COR-L47 (cell line): ENCODE results near the gene CD247.
A peak's percentile ranks its signal among the peaks of the same experiment; 100 is the strongest.

ENCODE experiments used
- DNase-seq: peaks from one replicate; lab custom pipeline; 2025; lab: John Stamatoyannopoulos, UW

The CD247 gene

GRCh38 chr1:167412920-167413319, 105.4 kb downstream of the CD247 start:
- DNase-seq, result no peak

GRCh38 chr1:167412072-167412471, 106.3 kb downstream of the CD247 start:
- DNase-seq, result no peak

GRCh38 chr1:167409183-167409582, 109.1 kb downstream of the CD247 start:
- no peak for DNase-seq

- DNase-seq, result no peak
Measured at GRCh38 chr1:167408355-167408754, 110.0 kb downstream of the CD247 start.

GRCh38 chr1:167404908-167405307, 113.4 kb downstream of the CD247 start:
- DNase-seq, result no peak

GRCh38 chr1:167404161-167404888, 114.0 kb downstream of the CD247 start:
- DNase-seq, result no peak

- DNase-seq, result peak; percentile 45
Measured at GRCh38 chr1:167401260-167401873, 117.0 kb downstream of the CD247 start.

GRCh38 chr1:167400359-167400953, 117.9 kb downstream of the CD247 start:
- DNase-seq, result no peak

GRCh38 chr1:167392200-167392696, 126.1 kb downstream of the CD247 start:
- no peak for DNase-seq

GRCh38 chr1:167388976-167389375, 129.4 kb downstream of the CD247 start:
- DNase-seq, result no peak

- DNase-seq, result no peak
Measured at GRCh38 chr1:167387251-167387910, 130.9 kb downstream of the CD247 start.
